Stomach (tissue), 4 donors: ENCODE results near the gene VIL1.

Source experiments
- POLR2A ChIP-seq, 4 donors: fragments of 450-650 bp; IDR thresholded peaks; one replicate each; pipeline ENCODE4 v1.6.1; 2016; ENCODE audit warnings: antibody characterized with exemption in 4 of 4, control low read depth in 2 of 4, mild to moderate bottlenecking in 1 of 4, moderate library complexity in 1 of 4
- POLR2AphosphoS5 ChIP-seq, 3 donors: sonication (generic); formaldehyde crosslinking; IDR thresholded peaks; one replicate each; pipeline ENCODE4 v1.6.1; 2016; ENCODE audit warnings: antibody characterized with exemption in 3 of 3
- TF ChIP-seq, protein P1 (sequence below), 7 experiments: fragments of 450-650 bp in 4 of 7; fragments of 200-600 bp in 3 of 7; sonication (generic) in 3 of 7; IDR thresholded peaks; one replicate each; pipeline ENCODE4 v1.5.1; 2016 to 2019; ENCODE audit warnings: antibody characterized with exemption in 7 of 7, control low read depth in 2 of 7, mild to moderate bottlenecking in 1 of 7

DNA sequence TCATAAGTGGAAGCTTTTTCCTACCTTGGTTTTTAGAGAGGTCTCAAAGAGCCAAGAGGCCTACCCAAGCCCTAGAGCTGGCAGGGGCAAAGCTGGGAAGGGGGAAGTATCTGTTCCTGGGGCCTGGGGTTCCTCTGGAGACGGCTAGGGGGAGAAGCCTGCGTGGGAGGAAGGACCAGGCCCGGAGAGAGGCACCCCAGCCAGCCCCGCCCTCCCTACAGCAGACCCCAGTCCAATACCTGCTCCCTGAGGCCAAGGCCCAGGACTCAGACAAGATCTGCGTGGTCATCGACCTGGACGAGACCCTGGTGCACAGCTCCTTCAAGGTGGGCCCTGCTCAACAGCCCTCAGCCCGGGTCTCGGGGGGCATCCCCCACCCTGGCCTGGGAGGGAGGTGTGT lies 17.0 kb upstream of the VIL1 start:
- TF ChIP-seq, protein P1, sequence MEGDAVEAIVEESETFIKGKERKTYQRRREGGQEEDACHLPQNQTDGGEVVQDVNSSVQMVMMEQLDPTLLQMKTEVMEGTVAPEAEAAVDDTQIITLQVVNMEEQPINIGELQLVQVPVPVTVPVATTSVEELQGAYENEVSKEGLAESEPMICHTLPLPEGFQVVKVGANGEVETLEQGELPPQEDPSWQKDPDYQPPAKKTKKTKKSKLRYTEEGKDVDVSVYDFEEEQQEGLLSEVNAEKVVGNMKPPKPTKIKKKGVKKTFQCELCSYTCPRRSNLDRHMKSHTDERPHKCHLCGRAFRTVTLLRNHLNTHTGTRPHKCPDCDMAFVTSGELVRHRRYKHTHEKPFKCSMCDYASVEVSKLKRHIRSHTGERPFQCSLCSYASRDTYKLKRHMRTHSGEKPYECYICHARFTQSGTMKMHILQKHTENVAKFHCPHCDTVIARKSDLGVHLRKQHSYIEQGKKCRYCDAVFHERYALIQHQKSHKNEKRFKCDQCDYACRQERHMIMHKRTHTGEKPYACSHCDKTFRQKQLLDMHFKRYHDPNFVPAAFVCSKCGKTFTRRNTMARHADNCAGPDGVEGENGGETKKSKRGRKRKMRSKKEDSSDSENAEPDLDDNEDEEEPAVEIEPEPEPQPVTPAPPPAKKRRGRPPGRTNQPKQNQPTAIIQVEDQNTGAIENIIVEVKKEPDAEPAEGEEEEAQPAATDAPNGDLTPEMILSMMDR (IDR thresholded peaks at IDR 0.05) = no peak
- no peak for TF ChIP-seq POLR2A (IDR thresholded peaks at IDR 0.05)
- TF ChIP-seq POLR2AphosphoS5 (IDR thresholded peaks at IDR 0.05) = no peak
